KBM-7 (cell line): ENCODE measurements around the gene CS.
"Not testable (repeated sequence)": the region's sequence is repeated elsewhere in the genome, so short reads cannot be mapped to it uniquely, and the experiment has no call there.

Source experiments
- DNase-seq: peaks from one replicate; pipeline ENCODE4 v3.0.0-alpha.2; 2015
- in situ Hi-C: fragments of 300-500 bp; cut with MboI; formaldehyde crosslinking; loops from 2 replicates; pipeline ENCODE4 v1.14.3; 2020; ENCODE audit warnings: low sequenced_read_pairs, low pct_unique_long_range_greater_than_20kb, mixed read lengths

Gene CS

GRCh38 chr12:56299853-56300643 is at the start of gene CS:
Gene CS, minus strand, starts transcription at chr12:56300330. Its CDS starts 129 bp downstream, at chr12:56300201.
- peak; percentile 98 for DNase-seq
- in situ Hi-C loops: no loop called here

GRCh38 chr12:56348776-56349175 is 48.6 kb upstream of the CS start:
- in situ Hi-C loops: no loop called here
- no peak for DNase-seq

- in situ Hi-C loops, DNase-seq: not testable (repeated sequence)
Measured at GRCh38 chr12:56347255-56347654, 47.1 kb upstream of the CS start.

GRCh38 chr12:56346675-56347074 is 46.5 kb upstream of the CS start:
- DNase-seq: no peak
- in situ Hi-C loops: no loop called here

GRCh38 chr12:56342290-56342689 is 42.2 kb upstream of the CS start:
- in situ Hi-C loops, DNase-seq: not testable (repeated sequence)

- in situ Hi-C loops: no loop called here
- DNase-seq: no peak
Measured at GRCh38 chr12:56341616-56342015, 41.5 kb upstream of the CS start.

GRCh38 chr12:56339158-56339422 is 39.0 kb upstream of the CS start:
- no peak for DNase-seq
- in situ Hi-C loops: no loop called here

GRCh38 chr12:56338308-56339157 is 38.4 kb upstream of the CS start, which contains the start of gene IL23A:
Gene IL23A, plus strand, starts transcription at chr12:56338884. Its CDS starts 161 bp downstream, at chr12:56339045.
- DNase-seq: no peak
- in situ Hi-C loops: no loop called here

GRCh38 chr12:56337753-56338251 is 37.7 kb upstream of the CS start:
- no peak for DNase-seq
- in situ Hi-C loops: no loop called here

GRCh38 chr12:56336361-56337167 is 36.4 kb upstream of the CS start:
- DNase-seq: peak; percentile 27

GRCh38 chr12:56335527-56335926 is 35.4 kb upstream of the CS start:
- DNase-seq, in situ Hi-C loops: not testable (repeated sequence)

More at GRCh38 chr12:56336361-56337167, 36.4 kb upstream of the CS start:
- in situ Hi-C loops: no loop called here

GRCh38 chr12:56334490-56334793 is 34.3 kb upstream of the CS start:
- no peak for DNase-seq

GRCh38 chr12:56333679-56334489 is 33.8 kb upstream of the CS start, which contains the start of gene PAN2:
Gene PAN2, minus strand, starts transcription at chr12:56334000. Its CDS starts 906 bp downstream, at chr12:56333094.
- in situ Hi-C loops: no loop called here
- DNase-seq: peak; percentile 98

More at GRCh38 chr12:56334490-56334793, 34.3 kb upstream of the CS start:
- in situ Hi-C loops: no loop called here

GRCh38 chr12:56333197-56333678 is 33.1 kb upstream of the CS start:
- in situ Hi-C loops: no loop called here
- no peak for DNase-seq

GRCh38 chr12:56332512-56333196 is 32.5 kb upstream of the CS start:
- in situ Hi-C loops: no loop called here
- DNase-seq: no peak

- in situ Hi-C loops: no loop called here
- no peak for DNase-seq
Measured at GRCh38 chr12:56330936-56331490, 30.9 kb upstream of the CS start.

- in situ Hi-C loops: no loop called here
- no peak for DNase-seq
Measured at GRCh38 chr12:56326533-56326932, 26.4 kb upstream of the CS start.

- no peak for DNase-seq
- in situ Hi-C loops: no loop called here
Measured at GRCh38 chr12:56326126-56326525, 26.0 kb upstream of the CS start.
